Stimulated activated CD8-positive, alpha-beta memory T cell treated with anti-CD3 and anti-CD28 coated beads, Interleukin-15, amount 100 ng/mL, for 4 hours (primary cell): ENCODE measurements around the gene MACROD1.
A peak's percentile ranks its signal among the peaks of the same experiment; 100 is the strongest.

Experiments
- DNase-seq, 2 donors: peaks; one replicate each; pipeline ENCODE4 v3.0.0-alpha.2; 2020; ENCODE audit warnings: low read depth in 2 of 2

The MACROD1 gene, protein sequence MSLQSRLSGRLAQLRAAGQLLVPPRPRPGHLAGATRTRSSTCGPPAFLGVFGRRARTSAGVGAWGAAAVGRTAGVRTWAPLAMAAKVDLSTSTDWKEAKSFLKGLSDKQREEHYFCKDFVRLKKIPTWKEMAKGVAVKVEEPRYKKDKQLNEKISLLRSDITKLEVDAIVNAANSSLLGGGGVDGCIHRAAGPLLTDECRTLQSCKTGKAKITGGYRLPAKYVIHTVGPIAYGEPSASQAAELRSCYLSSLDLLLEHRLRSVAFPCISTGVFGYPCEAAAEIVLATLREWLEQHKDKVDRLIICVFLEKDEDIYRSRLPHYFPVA

DNA sequence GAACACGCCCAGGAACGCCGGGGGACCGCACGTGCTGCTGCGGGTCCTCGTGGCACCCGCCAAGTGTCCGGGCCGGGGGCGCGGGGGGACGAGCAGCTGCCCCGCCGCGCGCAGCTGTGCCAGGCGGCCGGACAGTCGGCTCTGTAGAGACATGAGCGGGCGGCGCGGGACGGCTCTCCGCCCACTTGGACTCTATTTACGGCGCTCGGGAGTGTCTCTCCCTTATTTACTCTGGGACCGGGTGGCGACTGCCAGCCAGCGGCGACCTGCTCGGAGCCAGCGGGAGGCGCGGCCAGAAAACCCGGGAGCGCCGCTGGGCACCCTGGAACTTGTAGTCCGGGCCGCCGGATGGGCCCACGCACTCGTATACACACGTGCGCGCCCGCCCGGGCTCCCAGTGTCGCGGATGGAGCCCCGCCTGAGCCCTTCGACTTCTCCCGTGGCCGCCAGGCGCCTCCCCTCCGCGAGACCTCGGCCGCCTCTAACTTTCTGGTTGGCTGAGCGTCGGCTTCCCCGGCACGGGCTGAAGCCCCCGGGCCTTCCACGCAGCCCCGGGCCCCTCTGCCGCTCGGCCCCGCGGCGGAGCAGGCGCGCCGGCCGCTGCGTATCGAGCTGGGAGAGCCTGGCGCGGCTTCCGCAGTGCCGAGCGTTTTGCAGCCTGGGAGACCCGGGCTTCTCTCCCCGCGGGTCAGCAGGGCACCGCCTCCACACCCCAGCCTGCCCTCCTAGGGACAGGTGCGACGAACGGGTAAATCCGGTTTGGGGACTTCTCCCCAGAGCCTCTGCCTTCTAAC is at the start of gene MACROD1:
Gene MACROD1, minus strand, starts transcription at position 272 of the 794 bp plus-strand sequence. Its CDS starts 119 bp downstream, at position 153.
- DNase-seq, result peak; percentile 67 to 73

DNA sequence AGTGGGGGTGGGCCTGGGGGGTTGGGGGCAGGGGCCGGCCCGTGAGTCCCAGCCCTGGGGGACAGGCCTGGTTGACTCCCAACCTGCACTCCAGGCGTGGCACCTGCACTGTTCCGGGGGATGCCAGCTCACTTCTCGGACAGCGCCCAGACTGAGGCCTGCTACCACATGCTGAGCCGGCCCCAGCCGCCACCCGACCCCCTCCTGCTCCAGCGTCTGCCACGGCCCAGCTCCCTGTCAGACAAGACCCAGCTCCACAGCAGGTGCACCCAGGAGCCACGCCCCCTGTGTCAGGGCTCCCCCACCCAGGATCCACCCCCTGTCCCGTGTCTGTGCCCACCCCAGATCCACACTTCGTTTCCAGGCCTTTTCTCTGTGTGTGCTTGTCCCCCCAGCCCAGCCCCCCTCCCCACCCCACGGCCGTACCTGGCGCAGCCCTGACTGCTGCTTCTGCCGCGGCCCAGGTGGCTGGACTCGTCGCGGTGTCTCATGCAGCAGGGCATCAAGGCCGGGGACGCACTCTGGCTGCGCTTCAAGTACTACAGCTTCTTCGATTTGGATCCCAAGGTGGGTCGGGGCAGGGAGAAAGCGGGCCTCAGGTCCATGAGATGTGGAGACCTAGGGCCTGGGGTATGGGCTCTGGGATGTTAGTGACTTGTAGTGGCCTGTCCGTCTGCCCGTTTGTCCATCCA is 45.4 kb upstream of the MACROD1 start:
- DNase-seq, result no peak

DNA sequence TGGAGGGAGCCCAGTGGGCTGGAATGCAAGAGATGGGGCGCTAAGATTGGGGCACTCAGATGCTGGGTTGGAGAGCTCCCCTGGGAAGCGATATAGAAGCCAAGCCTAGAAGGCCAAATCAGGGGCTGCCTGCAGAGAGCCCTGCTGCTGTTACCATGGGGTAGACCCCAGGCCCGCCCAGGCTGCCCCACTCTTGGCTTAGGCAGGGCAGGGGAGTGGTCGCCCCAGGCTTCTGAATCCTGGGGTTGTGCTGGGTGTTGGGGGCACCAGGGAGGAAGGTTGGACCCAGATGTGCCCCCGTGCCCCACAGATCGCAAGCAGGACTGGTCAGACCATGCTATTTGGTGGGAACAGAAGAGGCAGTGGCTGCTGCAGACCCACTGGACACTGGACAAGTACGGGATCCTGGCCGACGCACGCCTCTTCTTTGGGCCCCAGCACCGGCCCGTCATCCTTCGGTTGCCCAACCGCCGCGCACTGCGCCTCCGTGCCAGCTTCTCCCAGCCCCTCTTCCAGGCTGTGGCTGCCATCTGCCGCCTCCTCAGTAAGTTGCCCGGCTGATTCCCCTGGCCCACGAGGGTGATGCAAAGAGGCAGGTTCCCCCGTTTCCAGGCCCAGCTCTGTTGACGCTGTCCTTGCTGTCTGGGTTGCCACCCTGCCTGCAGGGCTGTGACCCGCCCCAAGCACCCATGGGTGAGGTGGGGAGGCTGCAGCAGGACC is 44.5 kb upstream of the MACROD1 start:
- no peak for DNase-seq

DNA sequence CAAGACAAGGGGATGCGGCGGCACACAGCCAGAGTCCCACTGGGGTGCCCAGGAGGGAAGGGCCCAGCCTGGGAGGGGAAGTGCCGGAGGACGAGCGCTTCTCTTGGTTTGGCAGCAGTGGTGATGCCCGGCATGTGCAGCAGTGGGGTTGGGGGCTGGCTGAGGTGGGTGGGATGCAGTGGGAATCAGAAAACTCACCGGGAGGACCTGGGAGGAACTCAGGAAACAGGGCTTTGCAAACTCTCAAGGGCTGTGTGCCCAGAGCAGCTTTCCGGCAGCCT is 43.6 kb upstream of the MACROD1 start:
- no peak for DNase-seq

DNA sequence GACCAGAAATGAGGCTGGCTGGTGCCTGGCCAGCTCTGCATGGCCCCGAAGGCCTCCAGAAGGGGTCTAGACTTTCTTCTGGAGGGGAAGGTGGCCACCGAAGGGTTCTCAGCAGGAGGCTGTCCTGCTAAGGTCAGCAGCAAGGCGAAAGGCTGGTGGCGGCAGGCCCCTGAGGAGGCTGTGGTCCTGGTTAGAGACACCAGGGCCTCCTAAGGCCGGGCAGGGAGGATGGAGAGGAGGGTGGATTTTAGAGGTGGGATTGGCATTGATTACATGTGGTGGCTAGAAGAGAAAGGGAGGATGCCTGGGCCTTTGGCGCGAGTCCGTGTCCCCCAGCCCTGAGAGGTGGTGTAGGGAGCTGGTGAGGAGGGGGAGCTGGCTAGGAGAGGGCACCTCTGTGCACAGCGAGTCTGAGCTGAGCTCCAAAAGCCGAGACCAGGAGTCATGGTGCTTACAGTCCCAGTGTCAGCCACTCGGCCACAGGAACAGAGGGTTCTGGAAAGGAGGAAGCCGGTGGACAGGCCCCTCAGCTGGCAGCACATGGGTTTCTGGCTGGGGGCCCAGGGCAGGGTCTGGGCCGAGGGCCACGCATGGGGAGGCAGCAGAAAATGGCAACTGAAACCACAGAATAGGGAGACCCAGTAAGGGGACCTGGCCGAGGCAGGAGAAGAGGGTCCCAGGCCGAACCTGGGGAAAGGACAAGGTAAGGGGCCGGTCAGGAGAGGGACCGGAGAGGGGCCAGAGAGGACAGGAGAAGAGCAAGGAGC is 43.1 kb upstream of the MACROD1 start:
- no peak for DNase-seq

DNA sequence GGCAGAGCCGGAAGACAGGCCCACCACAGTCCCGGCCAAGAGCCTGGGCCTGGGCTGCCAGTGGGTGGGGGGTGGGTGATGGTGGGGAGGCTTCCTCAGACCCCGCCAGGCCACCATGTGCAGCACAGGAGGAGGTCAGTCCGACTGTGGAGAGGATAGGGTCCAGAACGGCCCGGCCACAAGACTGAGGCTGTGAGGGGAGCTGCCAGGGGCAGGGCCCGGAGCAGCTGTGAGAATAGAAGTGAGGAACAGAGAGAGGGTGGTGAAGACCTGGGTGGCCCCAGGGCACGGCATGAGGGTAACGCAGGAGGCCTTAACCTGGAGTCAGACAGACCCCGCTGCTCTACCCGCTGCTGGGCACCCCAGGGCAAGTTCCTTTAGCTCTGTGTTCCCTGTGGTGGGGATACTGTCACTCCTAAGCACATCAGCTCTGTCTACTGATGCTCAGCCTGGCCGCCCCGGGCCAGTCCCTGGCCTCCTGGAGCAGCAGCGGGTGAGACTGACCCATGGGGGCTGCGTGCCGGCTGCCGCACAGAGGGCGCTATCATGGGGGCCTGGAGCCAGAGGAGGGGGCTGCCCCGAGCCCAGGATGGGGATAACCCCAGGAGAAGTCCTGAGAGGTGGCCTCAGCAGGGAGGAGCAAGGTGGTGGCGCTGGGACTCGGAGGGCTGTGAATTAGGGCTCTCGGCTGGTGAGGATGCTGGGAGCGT is 42.3 kb upstream of the MACROD1 start:
- DNase-seq, result no peak

- peak; percentile 72 to 82 for DNase-seq
These were observed 41.6 kb upstream of the MACROD1 start for GRCh38 chr11:64207256-64208085.

GRCh38 chr11:64206457-64207255 is 40.7 kb upstream of the MACROD1 start, which contains the start of gene FERMT3:
TSS of gene FERMT3 (plus strand) at chr11:64206721. CDS start at chr11:64207365, 644 bp downstream.
- peak in 1 of 2 donors; percentile 51 for DNase-seq

DNA sequence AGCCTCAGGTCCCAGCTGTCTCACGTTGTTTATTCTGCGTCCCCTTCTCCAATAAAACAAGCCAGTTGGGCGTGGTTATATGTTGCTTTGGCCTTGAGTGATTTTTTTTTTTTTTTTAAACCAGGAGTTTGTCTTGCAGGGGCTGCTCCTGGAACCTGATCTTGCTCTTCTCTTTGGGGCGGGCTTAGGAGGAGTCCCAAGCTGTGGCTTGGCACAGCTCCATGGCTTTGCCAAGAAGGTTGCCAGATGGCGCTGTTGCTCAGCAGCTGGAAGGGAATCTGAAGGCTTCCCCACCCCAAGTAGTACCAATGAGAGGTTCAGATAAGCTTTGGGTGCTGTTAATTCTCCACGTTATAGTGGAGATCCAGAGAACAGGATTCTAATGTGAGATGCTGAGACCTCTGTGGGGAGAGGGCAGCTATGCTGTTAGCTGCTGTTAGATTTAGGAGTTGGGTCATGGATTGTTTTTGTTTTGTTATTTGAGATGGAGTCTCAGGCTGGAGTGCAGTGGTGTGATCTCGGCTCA is 38.6 kb upstream of the MACROD1 start:
- peak in 1 of 2 donors; percentile 62 for DNase-seq

- DNase-seq, result no peak
These were observed 38.1 kb upstream of the MACROD1 start for GRCh38 chr11:64204080-64204440.

DNA sequence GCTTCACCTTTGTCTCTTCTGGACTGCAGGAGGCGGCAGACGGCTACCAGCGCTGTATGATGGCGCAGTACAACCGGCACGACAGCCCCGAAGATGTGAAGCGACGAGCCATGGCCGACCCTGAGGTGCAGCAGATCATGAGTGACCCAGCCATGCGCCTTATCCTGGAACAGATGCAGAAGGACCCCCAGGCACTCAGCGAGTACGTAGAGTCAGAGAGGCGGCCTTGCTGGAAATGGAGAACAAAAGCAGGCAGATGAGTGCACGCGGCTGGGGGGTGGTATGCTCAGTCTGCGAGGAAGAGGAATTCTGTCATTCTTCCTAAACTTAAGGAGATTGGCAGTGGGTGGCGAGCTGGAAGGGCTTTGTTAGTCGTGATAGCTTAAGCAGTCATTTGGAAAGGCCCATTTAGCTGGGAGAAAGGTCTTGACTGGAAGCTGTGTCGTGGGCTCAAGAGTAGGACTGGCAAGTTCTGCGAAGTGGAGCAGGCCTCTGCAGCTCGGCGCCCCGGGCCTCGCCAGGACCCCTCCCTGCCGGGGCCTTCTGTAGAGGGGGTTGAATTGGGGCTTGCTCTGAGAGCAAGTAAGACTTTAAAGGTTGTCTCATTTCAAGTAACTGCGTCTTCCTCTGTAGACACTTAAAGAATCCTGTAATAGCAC is 37.6 kb upstream of the MACROD1 start:
- no peak for DNase-seq

DNA sequence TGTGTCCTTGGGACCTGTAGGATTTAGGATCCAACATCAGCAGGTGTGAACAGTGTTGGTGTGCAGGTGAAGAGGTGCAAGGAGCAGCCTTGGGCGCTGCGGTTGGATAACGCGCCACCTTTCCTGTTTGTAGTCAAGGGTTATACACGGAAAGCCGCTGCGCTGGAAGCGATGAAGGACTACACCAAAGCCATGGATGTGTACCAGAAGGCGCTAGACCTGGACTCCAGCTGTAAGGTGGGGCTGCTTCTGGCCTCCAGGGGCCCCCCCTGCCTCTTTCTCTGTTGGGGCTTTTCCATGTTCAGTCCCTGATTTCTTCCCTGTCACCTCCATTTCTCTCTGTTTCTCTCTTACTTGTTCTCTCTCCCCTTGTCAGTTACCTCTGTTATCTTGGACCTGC is 37.1 kb upstream of the MACROD1 start:
- DNase-seq, result no peak

- no peak for DNase-seq
These were observed 35.6 kb upstream of the MACROD1 start for GRCh38 chr11:64201543-64201942.

GRCh38 chr11:64198511-64198910 is 32.6 kb upstream of the MACROD1 start:
- DNase-seq, result no peak

GRCh38 chr11:64196626-64197025 is 30.7 kb upstream of the MACROD1 start:
- DNase-seq, result no peak

- no peak for DNase-seq
These were observed 26.5 kb upstream of the MACROD1 start for GRCh38 chr11:64192434-64192833.

GRCh38 chr11:64186492-64187165 is 20.7 kb upstream of the MACROD1 start:
- no peak for DNase-seq
